GM12874 (cell line): ENCODE data around the gene ENOX1.

Source experiments
- CTCF ChIP-seq: IDR thresholded peaks from 2 replicates; pipeline ENCODE4 v1.5.1; 2011; ENCODE audit warnings: low read depth, mild to moderate bottlenecking, control low read depth, low read length, moderate library complexity; ENCODE audit not compliant: insufficient read depth

Gene ENOX1

GRCh38 chr13:43776006-43776405 lies 10.8 kb downstream of the ENOX1 start:
- no peak for TF ChIP-seq CTCF

GRCh38 chr13:43773602-43774001 lies 13.2 kb downstream of the ENOX1 start:
- no peak for TF ChIP-seq CTCF

- no peak for TF ChIP-seq CTCF
These were observed 15.9 kb downstream of the ENOX1 start for GRCh38 chr13:43770871-43771270.

GRCh38 chr13:43769529-43769928 lies 17.2 kb downstream of the ENOX1 start:
- TF ChIP-seq CTCF, result no peak

- TF ChIP-seq CTCF, result no peak
These were observed 19.3 kb downstream of the ENOX1 start for GRCh38 chr13:43767341-43767931.

GRCh38 chr13:43766725-43767124 lies 20.0 kb downstream of the ENOX1 start:
- no peak for TF ChIP-seq CTCF

GRCh38 chr13:43764349-43764748 lies 22.4 kb downstream of the ENOX1 start:
- TF ChIP-seq CTCF, result no peak
